Measurements from ENCODE around the gene CD177. TPM values are rescaled to one million over a fixed set of nuclear protein-coding genes. Genes with fewer than 3 reads are reported as not detected.
"Not testable (repeated sequence)": the region's sequence is repeated elsewhere in the genome, so short reads cannot be mapped to it uniquely, and the experiment has no call there.

CD177 gene
- total RNA-seq, 1 experiment from 2014 or later, result 3.3 TPM

DNA sequence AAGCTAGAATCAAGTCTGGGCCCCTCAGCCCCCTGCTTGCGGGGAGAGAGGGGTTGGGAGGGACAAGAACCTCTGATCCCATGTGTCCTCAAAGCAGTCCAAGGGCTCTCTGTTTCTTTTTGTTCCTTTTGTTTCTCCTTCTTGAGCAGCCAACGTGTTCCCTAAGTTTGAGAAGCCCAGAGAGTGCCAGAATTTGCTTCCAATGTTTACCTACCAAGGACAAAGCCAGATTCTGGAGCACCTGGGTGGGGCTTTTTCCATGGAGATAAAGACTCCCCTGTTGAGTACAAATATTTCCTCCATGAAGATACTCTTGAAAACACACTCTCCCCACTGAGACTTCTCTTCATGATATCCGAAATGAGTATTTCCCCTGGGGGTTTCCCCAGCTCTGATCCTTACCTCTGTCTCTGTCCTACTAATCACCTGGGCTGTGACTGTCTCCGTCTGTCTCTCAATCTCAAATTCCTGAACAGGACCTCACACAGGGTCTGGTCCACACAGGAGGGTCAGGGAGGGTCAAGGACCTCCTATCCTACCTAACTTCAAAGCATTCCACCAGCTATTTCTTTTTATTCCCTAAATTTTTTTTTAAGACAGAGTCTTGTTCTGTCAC lies 27.4 kb downstream of the CD177 start:
- DNase-seq (ENCODE audit: low read depth), result no peak

- DNase-seq (ENCODE audit: low read depth), result not testable (repeated sequence)
These were observed 29.2 kb downstream of the CD177 start for GRCh38 chr19:43382586-43383216.

- not testable (repeated sequence) for DNase-seq (ENCODE audit: low read depth)
These were observed 29.8 kb downstream of the CD177 start for GRCh38 chr19:43383254-43383653.

DNA sequence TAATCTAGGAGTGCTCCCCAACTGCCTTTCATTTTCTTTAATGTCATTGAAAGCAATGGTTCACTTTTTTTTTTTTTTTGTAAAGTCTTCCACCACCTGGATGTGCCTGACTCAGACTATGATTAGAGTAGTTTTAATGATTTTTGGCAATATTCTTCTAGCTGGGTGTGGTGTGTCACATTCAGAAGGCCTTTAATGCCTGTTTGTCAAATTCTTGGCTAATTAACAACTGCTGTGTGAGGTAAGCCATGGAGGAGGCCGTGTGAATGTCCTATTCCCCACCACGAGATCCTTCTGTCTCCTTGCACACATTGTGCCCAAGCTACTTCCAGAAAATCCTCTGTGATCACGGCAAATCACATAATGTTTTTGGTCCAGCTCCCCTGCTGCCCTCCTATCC lies 30.3 kb downstream of the CD177 start:
- DNase-seq (ENCODE audit: low read depth), result not testable (repeated sequence)

DNA sequence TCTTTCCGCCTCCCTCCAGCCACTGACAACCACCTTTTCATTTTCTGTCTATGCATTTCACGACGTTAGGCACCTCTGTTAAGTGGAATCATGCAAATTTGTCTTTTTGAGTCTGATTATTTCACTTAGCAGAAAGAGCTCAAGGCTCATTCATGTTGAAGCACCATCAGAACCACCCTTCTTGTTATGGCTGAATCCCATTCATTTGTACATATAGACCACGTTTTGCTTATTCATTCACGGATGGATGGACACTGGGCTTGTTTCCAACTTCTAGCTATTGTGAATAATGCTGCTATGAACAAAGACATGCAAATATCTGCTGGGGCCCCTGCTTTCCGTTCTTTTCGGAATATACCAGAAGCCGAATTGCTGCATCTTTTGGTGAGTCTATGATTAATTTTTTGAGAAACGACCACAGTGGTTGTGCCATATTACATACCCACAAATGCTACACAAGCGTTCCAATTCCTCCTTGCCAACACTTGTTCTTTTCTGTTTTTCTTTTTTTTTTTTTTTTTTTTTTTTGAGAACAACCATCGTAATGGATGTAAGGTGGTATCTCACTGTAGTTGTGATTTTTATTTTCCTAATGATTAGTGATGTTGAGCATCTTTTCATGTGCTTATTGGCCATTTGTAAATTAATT lies 37.5 kb downstream of the CD177 start:
- peak; percentile 69 for DNase-seq (ENCODE audit: low read depth)

GRCh38 chr19:43391552-43391935 lies 38.1 kb downstream of the CD177 start:
- not testable (repeated sequence) for DNase-seq (ENCODE audit: low read depth)

DNA sequence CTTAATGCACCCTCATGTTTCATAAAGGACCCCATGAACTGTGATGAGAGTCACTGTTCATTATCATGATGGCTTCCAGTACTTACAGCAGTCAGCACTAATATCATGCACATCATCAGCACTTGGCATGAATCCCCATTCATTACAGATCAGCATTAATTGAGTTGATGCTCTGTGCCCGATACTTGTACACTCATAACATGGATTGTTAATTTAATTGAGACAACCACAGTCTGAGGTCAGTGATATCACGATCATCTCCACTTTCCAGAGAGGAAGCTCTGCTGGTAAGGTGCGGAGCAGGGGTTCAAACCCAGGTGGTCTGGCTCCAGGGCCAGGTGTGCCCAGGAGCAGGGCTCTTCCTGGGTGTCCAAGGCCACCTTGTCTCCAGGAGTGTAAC lies 40.0 kb downstream of the CD177 start:
- not testable (repeated sequence) for DNase-seq (ENCODE audit: low read depth)

- no peak for DNase-seq (ENCODE audit: low read depth)
These were observed 42.1 kb downstream of the CD177 start for GRCh38 chr19:43395561-43395960.

DNA sequence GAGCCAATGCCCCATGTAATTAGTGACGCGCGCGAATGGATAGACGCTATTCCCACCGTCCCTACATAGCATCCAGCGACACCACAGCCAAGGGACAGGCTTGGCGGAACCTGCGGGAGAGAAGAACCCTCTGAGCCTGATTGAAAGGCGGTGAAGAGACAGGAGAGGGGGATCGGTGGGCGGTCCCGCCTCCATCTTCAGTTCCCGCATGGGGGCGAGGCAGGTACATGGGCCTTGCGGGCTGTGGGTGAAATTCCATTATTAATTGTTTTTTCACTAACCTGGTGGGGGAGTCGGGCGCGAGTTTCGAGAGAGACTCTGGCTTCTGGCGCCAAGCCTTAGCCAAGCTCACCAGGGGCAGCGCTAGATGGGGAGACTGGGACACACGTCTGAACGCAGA lies 52.8 kb downstream of the CD177 start:
- no peak for DNase-seq (ENCODE audit: low read depth)

DNA sequence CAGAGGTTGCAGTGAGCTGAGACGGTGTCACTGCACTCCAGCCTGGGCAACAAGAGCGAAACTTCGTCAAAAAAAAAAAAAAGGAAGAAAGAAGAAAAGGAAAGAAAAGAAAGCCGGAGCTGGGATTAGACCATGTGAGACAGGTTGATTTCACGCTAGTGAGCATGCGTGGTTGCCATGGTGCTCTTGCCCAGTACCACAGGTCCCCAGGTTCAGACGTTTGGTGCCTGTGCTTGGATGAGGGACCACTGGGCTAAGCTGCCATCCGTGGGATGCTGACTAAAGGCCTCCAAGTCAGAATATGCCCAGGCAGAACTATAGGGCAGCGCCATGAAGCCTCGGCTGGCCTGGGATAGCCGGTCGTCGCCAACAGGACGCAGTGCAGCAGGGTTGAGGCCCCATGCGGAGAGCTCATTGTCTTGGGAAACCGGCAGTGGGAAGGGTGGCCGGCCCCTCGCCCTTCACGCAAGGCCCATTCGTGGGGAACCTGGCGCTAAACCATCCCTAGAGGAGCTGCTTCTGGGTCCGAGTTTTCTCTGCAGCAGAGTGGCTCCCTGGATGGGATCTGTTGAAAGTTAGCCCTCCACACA lies 54.0 kb downstream of the CD177 start:
- DNase-seq (ENCODE audit: low read depth), result no peak

- no peak for DNase-seq (ENCODE audit: low read depth)
These were observed 54.6 kb downstream of the CD177 start for GRCh38 chr19:43408043-43408442.

DNA sequence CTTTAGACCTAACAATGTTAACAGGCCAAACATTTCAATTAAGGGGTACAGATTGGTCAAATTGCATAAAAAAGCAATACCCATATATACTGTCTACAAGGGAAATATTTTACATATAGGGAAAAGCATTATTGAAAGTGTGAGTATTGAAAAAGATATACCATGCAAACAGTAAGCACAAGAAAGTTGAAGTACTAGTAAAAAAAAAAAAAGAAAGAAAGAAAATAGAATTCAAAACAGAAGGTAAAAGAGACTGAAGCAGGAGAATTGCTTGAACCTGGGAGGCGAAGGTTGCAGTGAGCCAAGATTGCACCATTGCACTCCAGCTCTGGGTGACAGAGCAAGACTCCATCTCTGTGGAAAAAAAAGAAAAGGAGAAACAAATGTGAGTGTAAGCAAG lies 55.9 kb downstream of the CD177 start:
- no peak for DNase-seq (ENCODE audit: low read depth)

DNA sequence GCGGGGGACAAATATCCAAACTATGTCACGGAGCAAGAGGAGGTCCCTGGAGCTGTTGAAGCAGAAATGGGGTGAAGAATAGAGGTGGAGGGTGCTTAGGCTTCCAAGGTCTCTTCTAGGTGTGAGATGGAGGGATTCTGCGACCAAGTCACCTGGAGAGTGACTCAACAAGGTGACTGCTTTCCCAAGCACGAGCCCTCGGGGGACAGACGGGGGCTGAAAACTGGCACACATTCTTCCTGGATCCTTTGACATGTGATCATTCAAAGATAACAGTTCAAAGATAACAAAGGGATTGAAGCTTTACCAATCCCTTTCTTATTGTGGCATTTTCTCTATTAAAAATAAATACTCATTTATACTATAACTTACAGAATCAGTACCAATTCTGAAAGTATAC lies 59.0 kb downstream of the CD177 start:
- no peak for DNase-seq (ENCODE audit: low read depth)

Other genes starting within 250 kb of the CD177 start
- gene PSG5, start 167.2 kb upstream of the CD177 start, total RNA-seq (2014; rRNA removed; shearing (Covaris generic)), result 44.3 and 48.9 TPM in 2 replicates
- gene PSG4, start 148.0 kb upstream of the CD177 start, total RNA-seq (2014; rRNA removed; shearing (Covaris generic)), result 127 and 159 TPM in 2 replicates
- gene PSG9, start 84.2 kb upstream of the CD177 start, total RNA-seq (2014; rRNA removed; shearing (Covaris generic)), result 4.3 and 5.8 TPM in 2 replicates
- gene TEX101, start 61.2 kb downstream of the CD177 start, total RNA-seq (2014; rRNA removed; shearing (Covaris generic)), result not detected in 2 replicates
- 0.27 and 0.34 TPM in 2 replicates for gene LYPD3, start 111.9 kb downstream of the CD177 start, total RNA-seq (2014; rRNA removed; shearing (Covaris generic))
- gene PHLDB3, start 151.1 kb downstream of the CD177 start, total RNA-seq (2014; rRNA removed; shearing (Covaris generic)), result 3.7 and 8.6 TPM in 2 replicates
- 28.3 and 29.3 TPM in 2 replicates for gene ETHE1, start 173.5 kb downstream of the CD177 start, total RNA-seq (2014; rRNA removed; shearing (Covaris generic))
- gene ZNF575, start 179.5 kb downstream of the CD177 start, total RNA-seq (2014; rRNA removed; shearing (Covaris generic)), result not detected in 2 replicates
- gene XRCC1, start 221.8 kb downstream of the CD177 start, total RNA-seq (2014; rRNA removed; shearing (Covaris generic)), result 54.1 and 57.1 TPM in 2 replicates
- gene PINLYP, start 222.1 kb downstream of the CD177 start, total RNA-seq (2014; rRNA removed; shearing (Covaris generic)), result 0.91 and 2.5 TPM in 2 replicates
- gene IRGQ, start 242.4 kb downstream of the CD177 start, total RNA-seq (2014; rRNA removed; shearing (Covaris generic)), result 16.2 and 26.6 TPM in 2 replicates
- 15.5 and 16.3 TPM in 2 replicates for gene ZNF576, start 242.9 kb downstream of the CD177 start, total RNA-seq (2014; rRNA removed; shearing (Covaris generic))

All from M059J (cell line).